ENCODE data around the gene KCP. TPM values are rescaled to one million over a fixed set of nuclear protein-coding genes. Genes with fewer than 3 reads are reported as not detected.

KCP gene
- total and polyA plus RNA-seq, 10 of the 15 experiments (the other 5 are each of a cell fraction or from before 2014, with no cell fraction given) = 0.05 to 7.8 (median 2.5) TPM

GRCh38 chr7:128899392-128899791 lies 11.1 kb downstream of the KCP start:
- H3K4me1 ChIP-seq (ENCODE audit: control insufficient read depth, insufficient read depth, low read length) = peaks cover 7% of the 10 kb centered on the region
- no peaks in the 10 kb centered on the region; the same call in 2 of the 3 replicates for H3K9me3 ChIP-seq (replicated peaks; ENCODE audit: control insufficient read depth, insufficient read depth, low read length)
- ChIA-PET SMC1A (ENCODE audit: uncharacterized antibody, unreplicated experiment) (interaction anchor here (0.7 to 2.3 kb wide), 6 partner anchors 16 to 192 kb away, joined by 3 to 9 read pairs (median 4); no protein-coding TSS in a partner anchor), RAD21 (ENCODE audit: unreplicated experiment) (interaction anchor here (1.0 to 1.1 kb wide), 3 partner anchors 15 to 315 kb away, joined by 3 read pairs; no protein-coding TSS in a partner anchor), CTCF (interaction anchor here (0.6 to 6.2 kb wide), 8 partner anchors 48 to 562 kb away, joined by 3 to 44 read pairs (median 4); no protein-coding TSS in a partner anchor), POLR2A (no interaction called here)
- no peak overlapping the region for H3K27ac ChIP-seq (ENCODE audit: control insufficient read depth, insufficient read depth)
- no peak overlapping the region for H3K4me2 ChIP-seq (ENCODE audit: control insufficient read depth, insufficient read depth)
- H3K36me3 ChIP-seq (ENCODE audit: control insufficient read depth in 2 of 2, insufficient read depth in 2 of 2, low read length in 1 of 2) = no peaks in the 10 kb centered on the region
- in situ Hi-C loops (cut with MboI) (no loop called here), intact Hi-C loops (cut with micrococcal nuclease; ENCODE audit: unreplicated experiment) (no loop called here)
- H3K9ac ChIP-seq (ENCODE audit: control insufficient read depth, insufficient read depth, low read length) = no peak overlapping the region
- no peak overlapping the region for H3K4me3 ChIP-seq
- no peak for TF ChIP-seq FOXK2 (IDR thresholded peaks at IDR 0.05)
- TF ChIP-seq MTA2 (IDR thresholded peaks at IDR 0.05; ENCODE audit: low read depth) = no peak
- no peak for TF ChIP-seq SREBF1 (IDR thresholded peaks at IDR 0.05; ENCODE audit: low read length)
- no peak for DNase-seq (ENCODE audit: low read depth, low spot score)
- H3K27me3 ChIP-seq (replicated peaks in 1 of 2; ENCODE audit: control insufficient read depth in 2 of 2, insufficient read depth in 2 of 2, low read length in 1 of 2) = no peaks in the 10 kb centered on the region
- no TSS peak for BruUV-seq (replicated peaks)
- ATAC-seq = no peak
- H4K20me1 ChIP-seq (ENCODE audit: control insufficient read depth, insufficient read depth) = no peaks in the 10 kb centered on the region
- no peaks in the 10 kb centered on the region for H3K79me2 ChIP-seq (ENCODE audit: control insufficient read depth, insufficient read depth, low read length)
- H2AFZ ChIP-seq (ENCODE audit: control insufficient read depth, low read depth, low read length) = no peak overlapping the region
- FAIRE-seq = no peak

- Histone ChIP-seq H3K4me3 (no peak overlapping the region), H3K4me1 (ENCODE audit: control insufficient read depth, insufficient read depth, low read length) (peaks cover 3% of the 10 kb centered on the region; the same call in 1 of the 2 replicates), H3K27me3 (replicated peaks in 1 of 2; ENCODE audit: control insufficient read depth in 2 of 2, insufficient read depth in 2 of 2, low read length in 1 of 2) (no peaks in the 10 kb centered on the region; a peak in 2 of 4 replicates), H3K9me3 (replicated peaks; ENCODE audit: control insufficient read depth, insufficient read depth, low read length) (no peaks in the 10 kb centered on the region; the same call in 2 of the 3 replicates), H3K9ac (ENCODE audit: control insufficient read depth, insufficient read depth, low read length) (no peak overlapping the region), H2AFZ (ENCODE audit: control insufficient read depth, low read depth, low read length) (no peak overlapping the region), H3K36me3 (ENCODE audit: control insufficient read depth in 2 of 2, insufficient read depth in 2 of 2, low read length in 1 of 2) (no peaks in the 10 kb centered on the region), H3K4me2 (ENCODE audit: control insufficient read depth, insufficient read depth) (no peak overlapping the region), H3K79me2 (ENCODE audit: control insufficient read depth, insufficient read depth, low read length) (no peaks in the 10 kb centered on the region), H4K20me1 (ENCODE audit: control insufficient read depth, insufficient read depth) (no peaks in the 10 kb centered on the region), H3K27ac (ENCODE audit: control insufficient read depth, insufficient read depth) (no peak overlapping the region)
- RAD21 ChIA-PET (ENCODE audit: unreplicated experiment) = no interaction called here
- DNase-seq (ENCODE audit: low read depth, low spot score) (no peak), FAIRE-seq (no peak), ATAC-seq (no peak)
- no TSS peak for BruUV-seq (replicated peaks)
- TF ChIP-seq YY1 (IDR thresholded peaks at IDR 0.05; ENCODE audit: low read depth, low read length) = no peak
- no peak for TF ChIP-seq IRF3 (IDR thresholded peaks at IDR 0.05)
- no peak for TF ChIP-seq GABPA (IDR thresholded peaks at IDR 0.05; ENCODE audit: low read depth)
- TF ChIP-seq TARDBP (IDR thresholded peaks at IDR 0.05; ENCODE audit: borderline replicate concordance) = no peak
- TF ChIP-seq MEF2A (IDR thresholded peaks at IDR 0.05; ENCODE audit: insufficient read depth, low read depth, low read length) = no peak
- TF ChIP-seq TAF1 (IDR thresholded peaks at IDR 0.05; ENCODE audit: borderline replicate concordance, low read depth, low read length) = no peak
- no peak for TF ChIP-seq BCL11A (IDR thresholded peaks at IDR 0.05; ENCODE audit: low read depth, low read length)
- POLR2A ChIA-PET = no interaction called here
- CTCF ChIA-PET = interaction anchor here (0.7 kb wide), 1 partner anchor 157 kb away, joined by 4 read pairs; no protein-coding TSS in a partner anchor
- WGBS (ENCODE audit: insufficient coverage, insufficient replicate concordance, low lambda C conversion rate, missing lambda C conversion rate) = 43% methylated on average over 3 of the region's 3 CpGs
- SMC1A ChIA-PET (ENCODE audit: uncharacterized antibody, unreplicated experiment) = no interaction called here
- in situ Hi-C loops (cut with MboI) (no loop called here), intact Hi-C loops (cut with micrococcal nuclease; ENCODE audit: unreplicated experiment) (no loop called here)
Observed at GRCh38 chr7:128895320-128895719, 15.2 kb downstream of the KCP start.

All from GM12878 (cell line).